ENCODE measurements around the gene GRAMD1B.

Gene GRAMD1B

DNA sequence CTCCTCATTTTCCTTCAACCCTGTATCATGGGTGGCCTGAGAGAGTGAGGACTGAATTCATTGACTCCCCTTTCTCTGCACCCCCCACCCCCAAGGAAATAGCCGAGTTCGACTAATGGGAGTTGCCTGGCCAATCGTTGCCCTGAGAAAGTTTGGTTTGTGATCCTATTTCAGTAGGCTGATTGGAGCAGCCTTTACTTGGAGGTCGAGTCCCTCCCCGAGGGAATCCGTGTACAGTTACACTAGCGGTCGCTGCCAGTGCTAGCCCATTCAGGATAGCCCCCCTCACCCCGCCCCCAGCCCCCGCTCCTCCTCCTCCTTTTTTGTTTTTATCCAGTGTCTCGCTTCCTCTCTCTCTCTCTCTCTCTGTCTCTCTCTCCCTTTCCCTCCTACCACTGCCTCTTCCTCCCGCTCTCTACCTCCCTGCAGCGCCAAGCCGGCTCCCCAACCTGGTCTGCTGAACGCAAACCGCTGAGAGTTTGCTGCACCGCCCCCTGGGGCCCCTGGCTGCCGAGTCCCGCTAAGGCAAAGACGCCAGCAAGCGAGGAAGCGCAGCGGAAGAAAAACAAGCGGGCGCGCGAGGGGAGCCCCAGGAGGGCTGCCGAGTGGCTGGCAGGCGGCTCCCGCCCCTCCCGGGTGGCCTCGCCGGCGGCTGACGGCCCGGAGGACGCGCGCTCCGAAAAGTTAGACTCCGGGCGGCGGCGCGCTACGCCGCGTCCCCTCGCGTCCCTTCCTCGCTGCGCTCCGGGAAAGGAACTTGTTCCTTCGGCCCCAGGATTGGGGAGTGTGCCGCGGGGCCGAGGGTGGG, at the start of gene GRAMD1B:
Gene GRAMD1B, plus strand, starts transcription at position 357 of the 808 bp plus-strand sequence. CDS start 524 bp downstream, outside the sequence.
- DNase-seq (ENCODE audit: extremely low spot score, insufficient read length, low read depth) (peak; percentile 32), FAIRE-seq (peak; percentile 61)

GRCh38 chr11:123381149-123381548, 48.9 kb upstream of the GRAMD1B start:
- DNase-seq (ENCODE audit: extremely low spot score, insufficient read length, low read depth) (no peak), FAIRE-seq (no peak)

DNA sequence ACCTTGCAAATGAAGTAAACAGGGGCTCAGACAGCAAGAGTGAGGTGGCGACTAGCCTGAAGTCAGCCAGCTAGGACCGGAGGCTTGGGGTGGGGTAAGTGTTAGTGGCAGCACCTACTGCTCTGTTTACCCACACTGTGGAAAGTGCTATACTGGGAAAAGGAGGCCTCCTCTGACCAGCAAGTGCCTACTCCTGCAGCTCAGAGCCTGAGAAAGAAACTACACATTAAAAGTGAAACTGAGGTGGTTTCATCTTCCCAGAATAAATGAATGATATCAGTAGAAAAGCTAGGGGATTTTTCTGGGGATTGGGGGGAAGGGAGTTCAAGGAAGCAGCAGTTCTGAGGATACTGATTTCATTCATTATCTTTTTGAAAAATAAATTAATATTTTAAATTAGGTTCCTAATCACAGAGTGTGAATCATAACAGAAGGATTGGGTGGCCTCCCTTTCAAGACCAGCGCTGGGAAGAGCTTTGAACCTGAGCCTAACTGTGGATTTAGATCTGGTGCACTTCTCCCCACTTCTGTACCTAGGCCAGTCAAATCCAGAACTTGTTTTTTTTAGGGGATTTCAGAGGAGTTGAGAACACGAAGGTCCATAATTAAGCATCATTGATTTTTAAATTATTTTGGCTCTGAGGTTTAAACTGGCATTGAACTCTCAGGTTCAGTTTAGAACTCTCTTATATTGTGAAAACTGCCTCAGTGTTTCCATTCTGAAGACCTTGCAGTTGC, 48.1 kb upstream of the GRAMD1B start:
- DNase-seq (ENCODE audit: extremely low spot score, insufficient read length, low read depth), result no peak
- peak; percentile 84 for FAIRE-seq

GRCh38 chr11:123382555-123383074, 47.5 kb upstream of the GRAMD1B start:
- FAIRE-seq, result no peak
- no peak for DNase-seq (ENCODE audit: extremely low spot score, insufficient read length, low read depth)

- DNase-seq (ENCODE audit: extremely low spot score, insufficient read length, low read depth) (no peak), FAIRE-seq (no peak)
These were observed 46.0 kb upstream of the GRAMD1B start for GRCh38 chr11:123384116-123384515.

GRCh38 chr11:123386796-123387510, 43.1 kb upstream of the GRAMD1B start:
- DNase-seq (ENCODE audit: extremely low spot score, insufficient read length, low read depth) (no peak), FAIRE-seq (no peak)

DNA sequence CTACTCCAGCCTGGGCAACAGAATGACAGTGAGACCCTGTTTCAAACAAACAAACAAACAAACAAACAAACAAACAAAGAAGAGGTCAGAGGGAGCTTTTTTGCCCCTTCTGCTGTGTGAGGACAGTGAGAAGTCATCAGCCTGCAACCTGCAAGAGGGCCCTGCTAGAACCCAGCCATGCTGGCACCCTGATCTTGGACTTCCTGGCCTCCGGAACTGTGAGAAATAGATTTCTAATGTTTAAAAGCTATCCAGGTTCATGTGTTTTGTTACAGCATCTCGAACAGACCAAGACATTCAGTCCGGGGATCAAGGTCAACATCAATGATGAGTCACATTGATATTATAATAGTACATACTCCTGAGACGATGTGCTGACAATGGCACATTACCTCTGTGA, 41.4 kb upstream of the GRAMD1B start:
- DNase-seq (ENCODE audit: extremely low spot score, insufficient read length, low read depth), result no peak
- FAIRE-seq, result no peak

GRCh38 chr11:123390146-123390545, 39.9 kb upstream of the GRAMD1B start:
- FAIRE-seq, result no peak
- no peak for DNase-seq (ENCODE audit: extremely low spot score, insufficient read length, low read depth)

DNA sequence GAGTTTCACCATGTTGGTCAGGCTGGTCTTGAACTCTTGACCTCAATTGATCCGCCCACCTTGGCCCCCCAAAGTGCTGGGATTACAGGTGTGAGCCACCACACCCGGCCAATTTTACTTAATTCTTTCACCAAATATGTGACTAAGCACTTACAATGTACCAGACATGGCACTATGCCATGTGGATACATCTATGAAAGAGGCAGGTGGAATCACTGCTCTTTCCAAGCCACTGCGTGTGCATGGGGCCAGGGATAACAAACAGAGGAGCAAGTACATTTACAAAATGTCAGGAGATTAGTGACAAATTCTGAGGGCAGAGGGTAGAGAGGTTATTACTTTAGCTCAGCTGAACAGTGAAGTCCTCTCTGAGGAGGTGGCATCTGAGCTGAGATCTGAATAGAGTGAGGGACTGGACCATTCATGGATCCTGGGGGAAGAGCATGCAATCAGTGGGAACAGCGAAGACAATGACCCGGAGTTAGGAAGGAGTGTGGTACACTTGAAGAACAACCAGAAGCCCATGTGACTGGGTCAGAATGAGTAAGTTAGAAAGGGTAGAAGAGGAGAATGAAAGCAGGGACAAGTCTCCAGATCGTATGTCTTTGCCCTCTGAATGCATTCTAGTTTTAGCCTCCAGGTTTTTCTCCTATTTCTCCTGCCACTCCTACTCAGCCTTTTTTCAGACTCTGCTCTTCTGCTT, 38.3 kb upstream of the GRAMD1B start:
- DNase-seq (ENCODE audit: extremely low spot score, insufficient read length, low read depth) (no peak), FAIRE-seq (no peak)

DNA sequence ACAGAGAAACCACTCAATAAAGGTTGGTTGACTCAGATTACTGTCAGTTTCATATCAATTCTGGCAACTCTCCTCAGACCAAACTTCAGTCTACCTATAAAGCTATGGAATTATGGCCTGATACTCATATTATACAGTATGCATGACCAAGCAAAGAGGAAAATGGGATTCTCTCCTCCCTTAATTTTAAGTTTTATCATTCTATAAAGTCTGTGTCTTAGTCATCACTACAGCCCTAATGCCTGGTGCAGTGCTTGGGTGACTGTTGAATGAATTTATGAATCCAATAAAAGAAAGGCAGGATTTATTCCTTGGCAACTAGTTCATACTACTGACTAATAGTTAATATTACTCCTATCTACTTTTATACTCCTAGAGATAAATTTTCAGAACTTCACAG, 37.6 kb upstream of the GRAMD1B start:
- DNase-seq (ENCODE audit: extremely low spot score, insufficient read length, low read depth), result no peak

DNA sequence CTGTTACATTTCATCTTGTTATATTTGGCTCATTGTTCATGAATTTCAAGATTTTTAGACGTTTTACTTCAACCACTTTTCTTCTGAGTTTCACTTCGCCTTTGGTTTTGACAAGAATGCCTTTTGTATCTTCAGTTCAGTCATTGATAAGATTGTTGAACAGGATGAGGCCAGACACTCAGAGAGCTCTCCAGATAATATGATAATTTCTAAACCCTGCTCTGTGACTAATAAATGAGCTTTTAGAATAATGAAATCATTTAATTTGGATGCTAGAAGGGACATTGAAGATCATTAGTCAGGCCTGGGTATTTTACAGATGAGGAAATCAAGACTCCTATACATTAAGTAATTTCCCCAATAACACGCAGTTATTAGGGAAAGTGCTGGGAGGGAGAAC, 37.2 kb upstream of the GRAMD1B start:
- peak; percentile 24 for FAIRE-seq

More for the DNA sequence above, 37.6 kb upstream of the GRAMD1B start:
- FAIRE-seq, result no peak

GRCh38 chr11:123393312-123393927, 36.6 kb upstream of the GRAMD1B start:
- DNase-seq (ENCODE audit: extremely low spot score, insufficient read length, low read depth), result no peak
- peak; percentile 73 for FAIRE-seq

More for the DNA sequence above, 37.2 kb upstream of the GRAMD1B start:
- DNase-seq (ENCODE audit: extremely low spot score, insufficient read length, low read depth), result no peak

- DNase-seq (ENCODE audit: extremely low spot score, insufficient read length, low read depth) (no peak), FAIRE-seq (no peak)
These were observed 25.4 kb upstream of the GRAMD1B start for GRCh38 chr11:123404676-123405075.

DNA sequence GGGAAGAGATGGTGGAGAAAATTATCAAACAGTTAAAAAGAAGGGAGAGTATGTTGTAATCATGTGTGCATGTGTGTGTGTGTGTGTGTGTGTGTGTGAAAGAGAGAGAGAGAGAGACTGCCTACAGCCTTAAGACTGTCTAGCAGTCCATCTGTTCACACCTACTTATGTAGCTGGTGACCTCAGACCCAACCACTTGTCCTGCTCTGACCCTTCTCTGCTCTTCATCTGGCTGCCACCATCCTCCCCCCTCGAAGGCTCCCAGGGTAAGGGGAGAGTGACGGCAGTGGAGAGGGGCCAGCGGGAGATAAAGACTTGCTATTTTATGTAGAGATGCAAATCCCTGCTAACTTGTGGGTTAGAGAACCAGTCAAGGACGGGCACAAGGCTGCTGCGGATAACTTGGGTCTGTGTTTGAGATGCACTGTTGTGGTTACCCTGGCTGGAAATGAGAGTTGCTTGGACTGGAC, 24.9 kb upstream of the GRAMD1B start:
- no peak for DNase-seq (ENCODE audit: extremely low spot score, insufficient read length, low read depth)

GRCh38 chr11:123406441-123407129, 23.5 kb upstream of the GRAMD1B start:
- peak; percentile 24 for FAIRE-seq
- no peak for DNase-seq (ENCODE audit: extremely low spot score, insufficient read length, low read depth)

More for the DNA sequence above, 24.9 kb upstream of the GRAMD1B start:
- no peak for FAIRE-seq

GRCh38 chr11:123407130-123407995, 22.7 kb upstream of the GRAMD1B start:
- FAIRE-seq (peak; percentile 87), DNase-seq (ENCODE audit: extremely low spot score, insufficient read length, low read depth) (no peak)

- no peak for DNase-seq (ENCODE audit: extremely low spot score, insufficient read length, low read depth)
- FAIRE-seq, result no peak
These were observed 22.0 kb upstream of the GRAMD1B start for GRCh38 chr11:123407996-123408597.
